Measurements from ENCODE around the gene ANKRD52. TPM values are rescaled to one million over a fixed set of nuclear protein-coding genes. Genes with fewer than 3 reads are reported as not detected.
A peak's percentile ranks its signal among the peaks of the same experiment; 100 is the strongest.

Gene ANKRD52
- total RNA-seq, 1 donor from 2014 or later, result 66.0 TPM

DNA sequence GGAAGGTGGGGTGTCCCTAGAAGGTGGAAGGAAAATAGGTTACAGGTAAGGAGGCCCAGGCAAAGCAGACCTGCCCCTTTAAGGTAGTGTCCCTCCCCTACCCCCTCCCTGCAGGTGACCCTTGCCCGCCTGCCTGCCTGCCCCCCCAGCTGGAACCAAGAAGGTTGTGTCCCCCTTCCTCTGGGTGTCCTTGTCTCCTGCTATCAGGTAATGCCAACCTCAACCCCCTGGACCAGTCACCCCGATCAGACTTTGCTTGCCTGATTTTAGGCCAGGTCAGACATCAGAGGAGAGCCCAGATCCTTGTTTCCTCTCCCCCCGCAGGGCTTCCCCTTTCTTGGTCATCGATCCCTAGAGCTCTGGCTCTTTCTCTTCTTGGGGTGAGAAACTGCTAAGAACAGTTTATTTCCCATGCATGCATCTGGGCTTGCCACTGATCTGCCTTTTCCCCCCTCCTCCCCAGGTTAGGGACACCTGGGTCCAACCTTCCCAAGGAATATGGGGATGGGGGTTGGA is 28.2 kb downstream of the ANKRD52 start, which contains the start of gene SLC39A5:
Gene SLC39A5 (plus strand): TSS at position 136 of the 516 bp plus-strand sequence. CDS start 1,224 bp downstream, outside the sequence.
- Mint-ChIP-seq H3K4me1 (ENCODE audit: low read depth) (peaks cover 12% of the 10 kb centered on the region), H3K4me3 (ENCODE audit: low read depth) (no peak within 1 kb of the TSS), H3K27me3 (ENCODE audit: low read depth) (no peaks in the 10 kb centered on the region), H3K27ac (no peak within 1 kb of the TSS), H3K9me3 (no peaks in the 10 kb centered on the region), H3K36me3 (ENCODE audit: low read depth) (peaks cover 19% of the 10 kb centered on the region)
- intact Hi-C loops (cut with micrococcal nuclease), result no loop called here
- no peak for DNase-seq (ENCODE audit: low spot score)

- intact Hi-C loops (cut with micrococcal nuclease), result no loop called here
Measured at GRCh38 chr12:56229082-56229481, 29.1 kb downstream of the ANKRD52 start.

DNA sequence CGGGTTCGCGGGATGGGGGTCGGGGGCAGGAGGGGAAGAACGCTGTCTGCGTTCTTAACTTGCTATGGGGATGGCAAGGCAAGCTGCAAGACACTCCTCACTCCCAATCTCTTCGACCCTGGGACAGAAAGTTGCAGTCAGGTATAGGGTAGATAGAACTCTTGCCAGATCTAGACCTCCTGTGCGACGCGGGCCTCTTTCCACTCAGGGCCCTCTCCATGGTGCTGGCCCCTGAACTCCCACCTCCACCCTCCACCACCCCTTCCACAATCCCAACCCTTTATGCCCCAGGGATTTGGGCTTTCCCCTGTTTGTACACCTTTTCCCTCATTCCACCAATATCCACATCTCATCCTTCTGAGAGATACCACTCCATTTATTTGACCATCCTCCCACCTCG is 33.2 kb downstream of the ANKRD52 start:
- Mint-ChIP-seq H3K27me3 (ENCODE audit: low read depth) (no peaks in the 10 kb centered on the region), H3K9me3 (no peaks in the 10 kb centered on the region), H3K27ac (peak overlapping the region; percentile 73), H3K36me3 (ENCODE audit: low read depth) (peaks cover 22% of the 10 kb centered on the region), H3K4me3 (ENCODE audit: low read depth) (peak overlapping the region; percentile 99), H3K4me1 (ENCODE audit: low read depth) (peaks cover 41% of the 10 kb centered on the region)
- DNase-seq (ENCODE audit: low spot score), result no peak
- intact Hi-C loops (cut with micrococcal nuclease), result loop anchor here (1.0 to 5.0 kb wide), 5 partner anchors 32 to 107 kb away; partner anchors contain the start of genes COQ10A, MYL6B, PAN2 and ZC3H10

More at GRCh38 chr12:56229082-56229481, 29.1 kb downstream of the ANKRD52 start:
- DNase-seq (ENCODE audit: low spot score), result no peak
- Mint-ChIP-seq H3K36me3 (ENCODE audit: low read depth) (peaks cover 22% of the 10 kb centered on the region), H3K27me3 (ENCODE audit: low read depth) (no peaks in the 10 kb centered on the region), H3K4me3 (ENCODE audit: low read depth) (no peak overlapping the region), H3K27ac (no peak overlapping the region), H3K4me1 (ENCODE audit: low read depth) (peaks cover 18% of the 10 kb centered on the region), H3K9me3 (no peaks in the 10 kb centered on the region)

DNA sequence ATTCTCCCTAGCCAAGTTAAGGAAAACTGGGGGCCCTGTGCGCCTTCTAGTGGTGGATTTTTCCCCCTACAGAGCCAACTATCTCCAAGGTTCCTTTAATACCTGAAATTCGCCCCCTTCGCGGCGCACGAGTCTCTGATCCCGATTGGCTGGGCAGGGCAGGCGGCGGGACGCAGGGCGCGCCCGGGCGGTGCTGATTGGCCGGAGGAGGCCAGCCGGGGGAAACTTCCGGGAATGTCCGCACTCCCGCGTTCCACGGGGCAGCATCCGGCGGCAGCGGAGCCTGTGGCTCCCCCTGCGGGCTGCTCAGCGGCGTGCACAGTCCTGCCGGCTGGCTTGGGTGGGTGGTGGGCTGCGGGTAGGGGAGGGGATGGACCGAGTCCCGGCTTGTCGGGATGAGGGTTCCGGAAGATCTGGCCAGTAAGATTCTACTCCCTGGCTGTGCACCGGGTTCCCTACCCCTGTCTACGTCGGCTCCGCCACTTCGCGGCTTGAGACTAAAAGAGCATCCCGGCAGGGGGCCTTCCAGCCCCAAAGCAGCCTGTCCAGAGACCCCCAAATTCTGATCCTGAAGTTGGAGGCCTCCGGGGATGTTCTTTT is 34.0 kb downstream of the ANKRD52 start, which contains the start of gene NABP2:
Gene NABP2 (plus strand): TSS at position 241 of the 600 bp plus-strand sequence. CDS start 515 bp downstream, outside the sequence.
- Mint-ChIP-seq H3K27ac (peak within 1 kb of the TSS; percentile 76), H3K27me3 (ENCODE audit: low read depth) (no peaks in the 10 kb centered on the region), H3K9me3 (no peaks in the 10 kb centered on the region), H3K4me1 (ENCODE audit: low read depth) (peaks cover 41% of the 10 kb centered on the region), H3K36me3 (ENCODE audit: low read depth) (peaks cover 22% of the 10 kb centered on the region), H3K4me3 (ENCODE audit: low read depth) (peak within 1 kb of the TSS; percentile 99)
- intact Hi-C loops (cut with micrococcal nuclease), result loop anchor here (1.0 to 5.0 kb wide), 5 partner anchors 31 to 108 kb away; partner anchors contain the start of genes COQ10A, MYL6B, PAN2 and ZC3H10
- DNase-seq (ENCODE audit: low spot score), result peak; percentile 94

DNA sequence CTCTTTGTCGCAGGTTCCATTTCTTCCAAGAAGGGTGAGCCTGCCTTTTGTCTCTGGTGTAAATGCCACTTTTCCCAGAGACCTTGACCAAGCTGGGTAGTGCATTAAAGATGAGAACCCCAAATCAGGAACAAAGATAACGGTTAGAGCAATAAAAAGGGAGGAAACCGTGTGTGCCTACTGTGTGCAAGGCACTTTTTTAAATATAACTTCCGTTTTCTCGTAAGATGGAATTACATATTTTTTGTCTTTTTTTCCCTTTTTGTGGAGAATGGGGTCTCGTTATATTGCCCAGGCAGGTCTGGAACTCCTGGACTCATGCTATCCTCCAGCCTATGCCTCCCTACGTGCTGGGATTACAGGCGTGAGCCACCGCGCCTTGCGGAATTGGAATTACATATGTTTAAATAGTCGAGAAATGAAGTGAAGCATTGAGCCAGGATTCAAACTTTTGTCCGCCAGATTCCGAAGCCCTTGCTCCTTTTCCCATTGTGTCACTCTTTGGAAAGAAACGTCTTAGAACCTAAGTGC is 34.5 kb downstream of the ANKRD52 start:
- H3K27ac Mint-ChIP-seq, result peak overlapping the region; percentile 76
- intact Hi-C loops (cut with micrococcal nuclease), result loop anchor here (1.0 to 5.0 kb wide), 7 partner anchors 30 to 245 kb away; partner anchors contain the start of genes COQ10A, CS, MYL6B and PAN2
- H3K27me3 Mint-ChIP-seq (ENCODE audit: low read depth), result no peaks in the 10 kb centered on the region
- peaks cover 22% of the 10 kb centered on the region for H3K36me3 Mint-ChIP-seq (ENCODE audit: low read depth)
- no peaks in the 10 kb centered on the region for H3K9me3 Mint-ChIP-seq
- peaks cover 41% of the 10 kb centered on the region for H3K4me1 Mint-ChIP-seq (ENCODE audit: low read depth)
- DNase-seq (ENCODE audit: low spot score), result no peak
- H3K4me3 Mint-ChIP-seq (ENCODE audit: low read depth), result peak overlapping the region; percentile 99

- H3K4me3 Mint-ChIP-seq (ENCODE audit: low read depth), result peak overlapping the region; percentile 99
- peaks cover 41% of the 10 kb centered on the region for H3K4me1 Mint-ChIP-seq (ENCODE audit: low read depth)
- H3K9me3 Mint-ChIP-seq, result no peaks in the 10 kb centered on the region
- DNase-seq (ENCODE audit: low spot score), result no peak
- H3K27me3 Mint-ChIP-seq (ENCODE audit: low read depth), result no peaks in the 10 kb centered on the region
- H3K27ac Mint-ChIP-seq, result peak overlapping the region; percentile 92
- intact Hi-C loops (cut with micrococcal nuclease), result loop anchor here (1.0 to 5.0 kb wide), 4 partner anchors 33 to 110 kb away; partner anchors contain the start of genes CS, MYL6B, PAN2 and SMARCC2
- H3K36me3 Mint-ChIP-seq (ENCODE audit: low read depth), result peaks cover 22% of the 10 kb centered on the region
Measured at GRCh38 chr12:56222531-56222895, 35.7 kb downstream of the ANKRD52 start.

DNA sequence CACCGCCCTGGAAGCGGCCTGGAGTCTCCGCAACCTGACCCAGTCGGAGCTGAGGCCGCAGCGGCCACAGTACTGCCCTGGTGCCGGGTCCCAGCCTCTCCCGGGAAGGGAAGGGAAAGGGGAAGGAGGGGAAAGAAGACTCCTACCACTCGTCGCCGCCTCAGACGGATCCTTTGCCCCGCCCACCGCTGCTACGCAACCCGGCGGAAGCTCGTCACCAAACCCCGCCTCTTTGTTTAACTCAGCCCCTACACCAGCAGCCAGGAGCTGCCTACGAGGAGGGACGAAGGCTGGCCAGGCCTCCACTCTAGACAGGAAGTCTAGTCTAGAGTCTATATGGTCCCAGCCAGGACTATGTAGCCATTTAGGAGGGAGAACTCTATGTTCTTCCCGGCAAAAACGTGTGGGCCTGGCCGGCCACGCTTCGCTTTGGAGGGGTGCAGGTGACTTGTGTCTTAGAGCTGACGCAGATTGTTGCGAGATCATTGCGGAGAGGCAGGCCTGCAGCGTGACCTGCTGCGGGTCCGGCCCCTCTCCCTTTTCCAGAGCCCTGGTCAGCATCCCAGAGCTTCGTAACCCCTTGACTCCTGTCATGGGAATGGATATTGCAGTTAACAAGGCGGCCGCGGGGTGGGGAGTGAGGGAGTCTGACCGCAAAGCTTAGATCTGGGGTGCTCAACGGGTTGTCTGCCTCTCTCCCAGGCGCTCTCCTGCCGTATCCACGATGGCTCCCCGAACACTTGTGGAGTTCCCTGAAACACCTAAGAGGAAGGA is 36.2 kb downstream of the ANKRD52 start, which contains the start of gene RNF41:
Gene RNF41 (minus strand): TSS at position 166 of the 774 bp plus-strand sequence. CDS start 7,875 bp downstream, outside the sequence.
- intact Hi-C loops (cut with micrococcal nuclease), result loop anchor here (1.0 to 5.0 kb wide), 4 partner anchors 33 to 110 kb away; partner anchors contain the start of genes CS, MYL6B, PAN2 and SMARCC2
- Mint-ChIP-seq H3K9me3 (no peaks in the 10 kb centered on the region), H3K4me1 (ENCODE audit: low read depth) (peaks cover 39% of the 10 kb centered on the region), H3K27ac (peak within 1 kb of the TSS; percentile 92), H3K27me3 (ENCODE audit: low read depth) (no peaks in the 10 kb centered on the region), H3K36me3 (ENCODE audit: low read depth) (peaks cover 18% of the 10 kb centered on the region), H3K4me3 (ENCODE audit: low read depth) (peak within 1 kb of the TSS; percentile 99)
- peak; percentile 89 for DNase-seq (ENCODE audit: low spot score)

DNA sequence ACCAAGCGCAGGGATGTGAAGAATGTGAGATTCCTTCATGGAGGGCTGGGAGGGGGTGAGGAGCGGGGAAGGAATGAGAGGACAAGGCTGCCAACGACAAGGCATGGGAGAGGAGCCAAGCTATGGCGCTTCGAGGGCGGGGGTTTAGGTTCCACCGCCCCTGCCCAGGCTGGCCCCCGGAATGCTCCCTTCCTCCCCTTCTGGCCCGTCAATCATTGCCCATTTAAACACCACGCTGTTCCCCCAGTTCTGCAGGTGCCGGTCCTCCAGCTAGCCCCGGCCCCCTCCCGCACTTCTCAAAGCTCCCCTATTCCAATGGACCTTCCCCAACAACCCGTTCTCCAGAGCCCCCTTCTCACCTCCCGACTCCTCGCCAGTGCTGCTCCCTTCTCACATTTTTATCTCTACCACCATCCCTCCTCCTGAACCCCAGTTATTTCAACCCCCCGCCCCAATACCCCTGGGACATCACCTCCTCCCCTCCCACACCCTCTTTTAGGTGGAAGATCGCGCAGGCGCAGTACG is 36.9 kb downstream of the ANKRD52 start:
- peaks cover 20% of the 10 kb centered on the region for H3K36me3 Mint-ChIP-seq (ENCODE audit: low read depth)
- H3K27ac Mint-ChIP-seq, result peak overlapping the region; percentile 92
- no peak for DNase-seq (ENCODE audit: low spot score)
- H3K4me1 Mint-ChIP-seq (ENCODE audit: low read depth), result peaks cover 38% of the 10 kb centered on the region
- no peaks in the 10 kb centered on the region for H3K27me3 Mint-ChIP-seq (ENCODE audit: low read depth)
- intact Hi-C loops (cut with micrococcal nuclease), result loop anchor here (5.0 kb wide), 2 partner anchors 69 to 111 kb away; partner anchors contain the start of genes MYL6B and PAN2
- no peaks in the 10 kb centered on the region for H3K9me3 Mint-ChIP-seq
- peak overlapping the region; percentile 99 for H3K4me3 Mint-ChIP-seq (ENCODE audit: low read depth)

DNA sequence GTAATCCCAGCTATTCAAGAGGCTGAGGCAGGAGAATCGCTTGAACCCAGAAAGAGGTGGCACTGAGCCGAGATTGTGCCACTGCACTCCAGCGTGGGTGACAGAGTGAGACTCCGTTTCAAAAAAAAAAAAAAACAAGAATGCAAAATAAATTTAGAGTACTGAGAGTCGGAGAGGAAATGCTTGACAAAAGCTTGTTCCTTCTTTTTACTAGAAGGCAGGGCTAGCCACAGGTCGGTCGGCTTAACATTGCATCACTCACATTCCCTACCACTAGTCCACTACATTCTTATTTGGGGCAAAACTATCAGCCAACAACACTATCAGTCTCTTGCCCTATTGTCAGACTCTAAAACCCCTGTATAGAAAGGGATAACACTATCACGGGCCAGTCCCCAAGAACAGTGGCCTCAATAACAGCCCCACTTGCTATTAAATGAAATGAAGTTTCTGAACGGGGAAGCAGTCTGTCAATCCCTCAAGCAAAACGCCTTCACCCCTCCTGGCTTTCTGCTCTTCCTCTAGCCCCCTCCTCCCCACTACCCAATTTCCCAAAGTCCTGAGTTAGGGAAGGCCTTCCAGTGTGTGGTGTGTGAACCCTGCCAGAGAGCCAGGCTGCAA is 37.5 kb downstream of the ANKRD52 start:
- Mint-ChIP-seq H3K4me1 (ENCODE audit: low read depth) (peaks cover 36% of the 10 kb centered on the region), H3K9me3 (no peaks in the 10 kb centered on the region), H3K36me3 (ENCODE audit: low read depth) (peaks cover 19% of the 10 kb centered on the region), H3K4me3 (ENCODE audit: low read depth) (peak overlapping the region; percentile 99), H3K27ac (peak overlapping the region; percentile 92), H3K27me3 (ENCODE audit: low read depth) (no peaks in the 10 kb centered on the region)
- intact Hi-C loops (cut with micrococcal nuclease), result loop anchor here (5.0 kb wide), 2 partner anchors 68 to 112 kb away; partner anchors contain the start of genes MYL6B and PAN2
- DNase-seq (ENCODE audit: low spot score), result no peak

- intact Hi-C loops (cut with micrococcal nuclease), result loop anchor here (5.0 kb wide), 2 partner anchors 68 to 112 kb away; partner anchors contain the start of genes MYL6B and PAN2
- no peaks in the 10 kb centered on the region for H3K27me3 Mint-ChIP-seq (ENCODE audit: low read depth)
- H3K36me3 Mint-ChIP-seq (ENCODE audit: low read depth), result peaks cover 15% of the 10 kb centered on the region
- no peak for DNase-seq (ENCODE audit: low spot score)
- peak overlapping the region; percentile 60 for H3K4me3 Mint-ChIP-seq (ENCODE audit: low read depth)
- H3K9me3 Mint-ChIP-seq, result no peaks in the 10 kb centered on the region
- H3K4me1 Mint-ChIP-seq (ENCODE audit: low read depth), result peaks cover 28% of the 10 kb centered on the region
- H3K27ac Mint-ChIP-seq, result no peak overlapping the region
Measured at GRCh38 chr12:56219840-56220239, 38.3 kb downstream of the ANKRD52 start.

DNA sequence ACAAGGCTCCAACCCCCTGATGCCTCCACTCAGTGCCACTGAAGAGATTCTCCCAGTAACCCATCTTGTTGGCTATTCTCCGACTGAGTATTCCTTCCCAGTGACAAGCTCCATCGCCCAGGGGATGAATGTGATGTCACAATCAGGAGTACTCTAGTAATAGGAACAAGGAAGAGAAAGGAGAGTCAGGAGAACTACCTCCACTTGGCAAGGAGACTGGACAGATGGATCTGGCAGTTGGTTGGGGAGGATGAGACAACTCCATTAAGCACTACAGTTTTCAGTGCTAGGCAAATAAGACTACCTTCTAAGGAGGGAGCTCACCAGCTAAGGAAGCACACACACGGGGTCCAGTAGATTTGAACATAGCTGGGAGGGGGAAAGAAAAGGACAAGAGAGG is 41.7 kb downstream of the ANKRD52 start:
- H3K4me3 Mint-ChIP-seq (ENCODE audit: low read depth), result no peak overlapping the region
- H3K4me1 Mint-ChIP-seq (ENCODE audit: low read depth), result peaks cover 8% of the 10 kb centered on the region
- no peaks in the 10 kb centered on the region for H3K27me3 Mint-ChIP-seq (ENCODE audit: low read depth)
- no peak for DNase-seq (ENCODE audit: low spot score)
- H3K9me3 Mint-ChIP-seq, result no peaks in the 10 kb centered on the region
- intact Hi-C loops (cut with micrococcal nuclease), result no loop called here
- peaks cover 38% of the 10 kb centered on the region for H3K36me3 Mint-ChIP-seq (ENCODE audit: low read depth)
- no peak overlapping the region for H3K27ac Mint-ChIP-seq
